Activated CD8-positive, alpha-beta memory T cell treated with anti-CD3 and anti-CD28 coated beads, Interleukin-2, amount 50 U/mL, for 4 hours (primary cell): ENCODE data around the gene LCN15.
"Not testable (repeated sequence)": the region's sequence is repeated elsewhere in the genome, so short reads cannot be mapped to it uniquely, and the experiment has no call there.

Experiments
- DNase-seq: peaks from one replicate; pipeline ENCODE4 v3.0.0-alpha.2; 2020

The LCN15 gene

DNA sequence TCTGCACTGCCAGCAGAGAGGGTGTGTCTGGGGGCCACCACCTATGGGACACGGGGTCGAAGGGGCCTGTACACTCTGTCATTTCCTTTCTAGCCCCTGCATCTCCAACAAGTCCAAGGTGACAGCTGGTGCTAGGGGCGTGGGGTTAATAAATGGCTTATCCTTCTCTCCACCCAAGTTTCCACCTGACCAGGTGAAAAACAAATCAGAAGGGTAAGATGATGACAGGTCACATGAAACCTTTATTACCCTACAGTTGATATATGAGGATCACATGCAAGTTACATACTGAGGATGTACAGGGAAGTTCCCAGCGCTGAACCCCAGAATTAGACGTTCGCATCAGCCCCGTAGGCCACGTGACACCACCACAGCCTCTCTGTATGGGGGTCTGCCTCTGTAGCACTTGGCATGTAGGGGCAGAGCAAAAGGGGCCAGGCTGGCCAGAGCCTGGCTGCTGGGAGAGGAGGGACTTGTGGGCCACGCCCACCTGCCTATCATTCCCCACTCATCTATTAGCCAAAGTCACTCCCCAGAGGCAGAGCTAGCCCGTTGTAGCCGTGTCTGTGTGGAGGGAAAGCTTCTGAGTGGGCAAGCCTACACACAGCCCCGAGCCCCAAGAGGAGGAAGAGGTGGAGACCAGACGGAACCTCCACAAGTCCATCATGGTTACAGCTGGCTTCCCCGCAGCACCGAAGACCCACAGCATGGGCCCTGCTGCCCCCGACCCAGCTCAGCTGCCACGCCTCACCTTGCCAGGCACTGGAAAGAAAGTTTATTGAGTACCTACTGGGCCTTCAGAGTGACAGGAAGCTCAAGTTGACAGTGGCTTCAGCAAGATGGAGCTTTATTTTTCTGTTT is 29.0 kb upstream of the LCN15 start:
- DNase-seq = no peak

DNA sequence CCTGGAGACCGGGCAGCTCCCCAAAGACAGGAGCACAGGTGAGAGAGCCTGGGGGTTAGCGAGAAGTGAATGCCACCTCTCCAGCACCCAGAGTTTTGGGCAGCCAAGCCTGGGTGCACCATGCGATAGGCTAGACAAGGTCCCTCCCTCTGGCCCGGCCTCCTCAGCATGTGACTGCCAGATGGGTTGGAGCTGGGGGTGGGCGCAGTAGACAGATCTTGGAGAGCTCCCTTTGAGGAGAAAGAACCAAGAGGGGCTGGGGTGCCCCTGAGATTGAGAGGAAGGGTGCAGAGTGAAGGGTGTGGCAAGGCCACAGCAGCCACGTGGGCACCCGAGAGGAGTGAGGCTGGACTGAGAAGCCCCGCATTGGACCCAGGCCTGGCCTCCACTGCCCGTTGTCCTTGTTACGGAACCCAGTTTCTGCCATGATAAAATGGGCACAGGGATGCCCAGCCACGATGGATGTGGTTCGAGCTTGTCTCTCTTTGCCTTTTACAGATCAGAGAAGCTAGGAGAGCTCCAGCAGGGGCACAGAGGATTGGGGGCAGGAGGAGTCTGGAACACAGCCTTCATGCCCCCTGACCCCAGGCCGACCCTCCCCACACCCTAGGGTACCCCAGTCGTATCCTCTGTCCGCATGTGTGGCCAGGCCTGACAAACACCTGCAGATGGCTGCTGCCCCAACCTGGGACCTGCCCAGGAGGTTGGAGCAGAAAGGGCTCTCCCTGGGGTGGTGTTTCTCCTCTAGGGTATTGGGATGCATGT is 28.2 kb upstream of the LCN15 start:
- DNase-seq = no peak

DNA sequence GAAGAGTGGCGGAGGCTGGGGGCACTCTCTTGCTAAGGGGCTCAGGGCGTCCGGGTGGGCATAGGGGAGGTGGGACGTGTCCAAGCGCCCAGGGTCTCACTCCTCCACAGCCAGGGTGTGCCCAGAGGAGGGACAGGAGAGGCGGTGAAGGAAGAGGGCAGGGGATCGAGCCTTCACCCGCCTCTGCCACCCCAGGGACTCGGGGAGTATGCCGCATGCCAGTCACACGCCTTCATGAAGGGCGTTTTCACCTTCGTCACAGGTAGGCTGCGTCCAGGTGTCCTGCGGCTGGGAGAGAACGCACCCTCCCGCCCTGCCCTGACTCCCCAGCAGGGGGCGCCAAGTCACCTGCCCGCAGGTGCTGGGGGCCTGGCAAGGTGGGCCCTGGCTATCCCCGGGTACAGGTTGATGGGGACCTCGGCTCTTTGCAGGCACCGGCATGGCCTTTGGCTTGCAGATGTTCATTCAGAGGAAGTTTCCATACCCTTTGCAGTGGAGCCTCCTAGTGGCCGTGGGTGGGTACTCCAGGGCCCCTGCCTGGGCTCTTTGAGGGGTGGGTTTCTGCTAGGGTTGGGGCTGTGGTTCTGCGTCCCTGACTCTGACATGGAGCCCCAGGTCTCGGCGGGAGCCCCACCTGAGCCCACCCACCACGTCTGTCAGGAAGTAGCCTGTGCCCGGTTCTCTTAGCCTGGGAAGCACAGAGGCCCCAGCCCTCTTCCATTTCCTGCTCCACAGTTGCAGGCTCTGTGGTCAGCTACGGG is 27.4 kb upstream of the LCN15 start:
- DNase-seq = peak; percentile 67

DNA sequence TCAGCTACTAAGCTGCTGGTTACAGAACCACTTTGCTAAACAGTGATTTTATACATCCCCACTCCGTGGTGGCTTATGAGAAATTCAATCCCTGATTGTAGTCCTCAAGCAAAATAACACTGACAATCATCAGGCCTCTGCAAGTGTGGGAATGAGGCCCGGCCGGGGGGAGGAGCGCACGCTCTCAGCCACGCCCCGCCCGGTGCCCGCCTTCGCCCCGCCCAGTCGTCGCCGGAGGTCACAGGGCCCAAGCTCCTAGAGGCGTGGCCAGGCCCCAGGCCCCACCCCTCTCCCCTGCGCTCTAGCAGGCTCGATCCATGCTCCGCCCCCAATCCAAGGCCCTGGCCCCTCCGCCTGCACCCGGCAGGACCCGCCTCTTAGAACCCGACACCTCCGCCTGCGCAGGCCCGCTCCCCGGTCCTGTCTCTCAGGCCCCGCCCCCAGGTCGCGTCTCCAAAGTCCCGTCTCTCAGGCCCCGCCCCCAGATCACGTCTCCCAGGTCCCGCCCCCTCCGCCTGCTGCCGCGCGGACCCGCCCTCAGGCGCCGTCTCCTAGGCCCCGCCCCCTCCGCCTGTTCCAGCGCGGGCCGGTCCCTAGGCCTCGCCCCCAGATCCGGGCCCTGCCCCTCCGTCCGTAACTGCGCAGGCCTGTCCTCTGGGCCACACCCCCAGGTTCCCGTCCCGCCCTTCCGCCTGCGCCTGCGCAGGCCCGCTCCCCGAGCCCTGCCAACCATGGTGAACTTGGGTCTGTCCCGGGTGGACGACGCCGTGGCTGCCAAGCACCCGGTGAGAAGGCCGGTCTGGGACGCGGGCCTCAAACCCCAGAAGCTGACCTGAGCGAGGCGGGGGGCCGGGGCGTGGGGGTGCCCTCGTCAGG is 26.6 kb upstream of the LCN15 start, which contains the start of gene TMEM141:
Gene TMEM141, plus strand, starts transcription at position 705 of the 876 bp plus-strand sequence. Its CDS starts 27 bp downstream, at position 732.
- peak; percentile 100 for DNase-seq

DNA sequence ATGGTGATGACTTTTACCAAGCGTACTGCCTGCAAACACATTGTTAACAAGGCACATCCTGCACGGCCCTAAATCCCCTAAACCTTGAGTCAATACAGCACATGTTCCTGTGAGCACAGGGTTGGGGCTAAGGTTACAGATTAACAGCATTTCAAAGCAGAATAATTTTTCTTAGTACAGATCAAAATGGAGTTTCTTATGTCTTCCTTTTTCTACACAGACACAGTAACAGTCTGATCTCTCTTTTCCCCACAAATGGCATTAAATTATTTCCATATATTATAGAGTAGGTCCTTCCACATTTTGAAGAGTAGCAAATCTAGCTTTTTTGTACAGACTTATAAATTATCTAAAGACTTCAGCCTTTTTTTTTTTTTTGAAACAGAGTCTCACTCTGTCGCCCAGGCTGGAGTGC is 25.2 kb upstream of the LCN15 start:
- no peak for DNase-seq

DNA sequence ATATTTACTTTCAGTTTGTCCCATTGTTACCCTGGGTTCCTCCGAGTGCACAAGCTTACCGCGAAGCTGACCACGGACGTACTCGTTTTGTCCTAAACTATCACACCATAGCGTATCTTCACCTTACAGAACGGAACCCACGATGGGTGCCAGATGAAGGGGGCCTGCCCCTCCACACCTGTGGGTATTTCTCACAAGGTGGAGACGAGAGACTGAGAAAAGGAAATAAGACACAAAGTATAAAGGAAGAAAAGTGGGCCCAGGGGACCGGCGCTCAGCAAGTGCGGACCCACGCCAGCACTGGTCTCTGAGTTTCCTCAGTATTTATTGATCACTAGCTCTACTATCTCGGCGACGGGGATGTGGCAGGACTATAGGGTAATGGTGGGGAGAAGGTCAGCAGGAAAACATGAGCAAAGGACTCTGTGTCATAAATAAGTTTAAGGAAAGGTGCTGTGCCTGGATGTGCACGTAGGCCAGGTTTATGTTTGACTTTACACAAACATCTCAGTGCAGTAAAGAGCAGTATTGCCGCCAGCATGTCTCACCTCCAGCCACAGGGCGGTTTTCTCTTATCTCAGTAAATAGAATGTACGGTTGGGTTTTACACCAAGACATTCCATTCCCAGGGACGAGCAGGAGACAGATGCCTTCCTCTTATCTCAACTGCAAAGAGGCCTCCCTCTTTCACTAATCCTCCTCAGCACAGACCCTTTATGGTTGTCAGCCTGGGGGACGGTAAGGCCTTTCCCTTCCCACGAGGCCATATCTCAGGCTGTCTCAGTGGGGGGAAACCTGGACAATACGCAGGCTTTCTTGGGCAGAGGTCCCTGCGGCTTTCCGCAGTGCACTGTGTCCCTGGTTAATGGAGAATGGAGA is 24.6 kb upstream of the LCN15 start:
- DNase-seq = not testable (repeated sequence)

DNA sequence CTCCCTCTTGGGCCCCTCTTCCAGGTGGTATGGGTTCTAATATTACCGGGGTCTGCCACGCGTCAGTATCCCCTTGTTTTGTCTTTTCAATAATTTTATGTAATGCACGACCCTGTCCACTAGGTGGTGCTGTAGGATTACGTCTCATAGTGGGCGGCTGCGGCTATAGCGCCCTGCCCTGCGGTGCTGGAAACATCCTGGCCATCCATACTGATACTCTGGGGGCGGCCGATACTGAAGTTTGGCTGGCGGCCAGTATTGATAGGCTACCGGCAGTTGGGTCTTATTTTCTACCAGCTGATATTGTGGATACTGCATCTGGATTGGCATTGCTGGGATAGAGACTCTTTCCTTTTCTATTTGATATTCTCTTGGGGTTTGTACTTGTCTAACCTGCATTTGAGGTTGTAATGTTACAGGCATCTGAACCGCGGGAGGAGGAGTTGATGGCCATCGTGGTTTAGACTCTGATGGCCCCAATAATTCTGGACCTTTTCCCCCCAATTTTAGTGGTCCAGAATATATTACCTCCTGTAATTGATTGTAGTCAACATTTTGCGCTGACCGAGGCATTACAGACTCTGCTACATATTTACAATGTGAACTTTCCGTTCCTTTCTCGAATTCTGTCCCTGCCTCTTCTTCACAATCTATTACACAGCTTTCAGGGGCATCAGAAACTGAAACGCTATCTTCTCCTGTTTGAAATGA is 23.5 kb upstream of the LCN15 start:
- DNase-seq = peak; percentile 62

DNA sequence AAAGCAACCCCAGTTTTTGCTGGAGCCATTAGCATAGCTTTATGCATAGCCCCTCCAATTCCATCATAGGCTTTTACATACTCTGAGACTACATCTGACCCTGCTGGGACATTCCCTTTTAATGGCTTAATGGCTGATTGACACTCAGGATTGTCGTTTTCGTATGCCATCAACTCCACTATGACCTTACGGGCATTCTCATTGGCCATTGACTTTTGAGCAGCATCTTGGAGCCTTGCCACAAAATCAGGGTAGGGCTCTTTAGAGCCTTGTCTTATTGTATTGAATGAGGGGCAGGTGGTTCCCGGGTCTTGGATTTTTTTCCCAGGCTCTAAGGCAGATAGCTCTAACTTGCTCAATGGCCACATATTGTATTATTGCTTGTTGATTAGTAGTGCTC is 22.7 kb upstream of the LCN15 start:
- DNase-seq = not testable (repeated sequence)

DNA sequence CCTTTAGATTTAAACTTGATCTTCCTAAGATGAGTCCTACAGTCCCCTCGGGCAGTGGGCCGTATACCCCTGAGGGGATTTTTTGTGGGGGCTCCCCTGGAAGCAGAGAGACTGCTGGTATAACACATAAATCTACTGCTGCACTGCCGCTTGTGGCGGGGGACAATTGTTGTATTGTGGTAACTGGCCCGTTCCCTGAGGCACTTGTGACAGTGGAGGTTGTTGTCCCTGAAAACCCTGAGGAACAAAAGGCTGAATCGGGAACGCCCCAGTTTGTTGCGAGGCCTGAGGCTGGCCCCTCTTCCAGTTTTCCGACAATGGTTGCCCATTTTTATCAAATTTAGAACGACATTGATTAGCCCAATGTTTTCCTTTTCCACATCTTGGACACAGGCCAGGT is 22.1 kb upstream of the LCN15 start:
- no peak for DNase-seq

DNA sequence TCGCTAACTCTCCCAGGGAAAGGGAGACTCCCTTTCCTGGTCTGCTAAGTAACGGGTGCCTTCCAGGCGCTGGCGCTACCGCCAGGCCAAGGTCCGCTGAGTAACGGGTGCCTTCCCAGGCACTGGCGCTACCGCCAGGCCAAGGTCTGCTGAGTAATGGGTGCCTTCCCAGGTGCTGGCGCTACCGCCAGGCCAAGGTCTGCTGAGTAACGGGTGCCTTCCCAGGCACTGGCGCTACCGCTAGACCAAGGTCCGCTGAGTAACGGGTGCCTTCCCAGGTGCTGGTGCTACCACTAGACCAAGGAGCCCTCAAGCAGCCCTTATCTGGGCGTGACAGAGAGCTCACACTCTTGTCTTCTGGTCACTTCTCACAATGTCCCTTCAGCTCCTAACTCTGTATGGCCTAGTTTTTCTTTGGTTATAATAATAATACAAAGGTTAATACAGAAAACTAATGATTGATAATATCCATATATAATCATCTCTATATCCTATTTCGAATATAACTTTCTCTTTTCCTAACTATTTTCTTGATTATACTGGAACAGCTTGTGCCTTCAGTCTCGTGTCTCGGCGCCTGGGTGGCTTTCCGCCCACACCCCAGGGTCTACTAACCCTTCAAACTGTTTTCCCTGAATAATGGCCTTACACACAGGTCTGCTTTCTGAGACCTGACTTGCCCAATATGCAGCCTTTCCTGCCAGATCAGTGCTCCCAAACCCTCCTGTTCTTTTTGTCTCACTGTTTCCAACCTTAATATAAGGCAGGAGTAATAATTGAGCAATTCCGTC is 21.4 kb upstream of the LCN15 start:
- not testable (repeated sequence) for DNase-seq

DNA sequence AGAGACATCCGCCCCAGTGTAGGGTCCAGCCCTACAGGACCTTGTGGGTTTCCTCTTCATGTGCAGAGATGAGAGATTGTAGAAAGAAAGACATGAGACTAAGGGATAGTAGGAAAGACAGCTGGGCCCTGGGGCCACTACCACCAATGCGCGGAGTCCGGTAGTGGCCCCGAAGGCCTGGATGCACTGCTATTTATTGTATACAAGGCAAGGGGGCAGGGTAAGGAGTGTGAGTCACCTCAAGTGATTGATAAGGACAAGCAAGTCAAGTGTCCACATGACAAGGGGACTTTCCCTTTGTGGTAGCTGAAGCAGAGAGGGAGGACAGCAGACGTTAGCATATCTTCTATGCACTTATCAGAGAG is 20.7 kb upstream of the LCN15 start:
- DNase-seq = no peak

DNA sequence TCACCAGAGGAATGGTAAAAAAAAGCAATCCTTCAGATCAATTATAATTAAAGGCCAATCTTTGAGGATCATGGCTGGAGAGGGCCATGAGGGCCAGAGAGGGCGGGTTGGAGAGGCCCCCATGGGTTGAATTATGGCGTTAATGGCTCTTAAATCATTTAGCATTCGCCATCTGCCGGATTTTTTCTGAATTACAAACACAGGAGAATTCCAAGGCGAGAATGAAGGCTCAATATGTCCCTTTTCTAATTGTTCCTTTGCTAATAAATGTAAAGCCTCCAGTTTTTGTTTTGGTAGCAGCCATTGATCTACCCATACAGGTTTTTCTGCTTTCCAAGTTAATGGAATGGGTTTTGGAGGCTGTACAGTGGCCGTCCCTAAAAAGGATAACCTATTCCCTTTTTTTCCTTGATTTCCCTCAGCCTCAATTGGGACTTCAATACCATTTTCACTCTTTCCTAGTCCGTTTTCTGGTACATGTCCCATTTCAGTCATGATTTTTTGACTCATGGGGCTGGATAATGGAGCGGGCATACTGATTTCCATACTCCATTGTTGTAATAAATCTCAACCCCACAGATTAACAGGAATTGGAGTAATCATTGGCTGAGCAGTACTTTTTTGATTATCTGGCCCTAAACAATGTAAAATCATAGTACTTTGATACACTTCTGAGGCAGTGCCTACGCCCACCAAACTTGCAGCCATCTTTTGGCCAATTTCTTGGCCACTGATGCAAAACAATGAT is 20.1 kb upstream of the LCN15 start:
- DNase-seq = no peak

DNA sequence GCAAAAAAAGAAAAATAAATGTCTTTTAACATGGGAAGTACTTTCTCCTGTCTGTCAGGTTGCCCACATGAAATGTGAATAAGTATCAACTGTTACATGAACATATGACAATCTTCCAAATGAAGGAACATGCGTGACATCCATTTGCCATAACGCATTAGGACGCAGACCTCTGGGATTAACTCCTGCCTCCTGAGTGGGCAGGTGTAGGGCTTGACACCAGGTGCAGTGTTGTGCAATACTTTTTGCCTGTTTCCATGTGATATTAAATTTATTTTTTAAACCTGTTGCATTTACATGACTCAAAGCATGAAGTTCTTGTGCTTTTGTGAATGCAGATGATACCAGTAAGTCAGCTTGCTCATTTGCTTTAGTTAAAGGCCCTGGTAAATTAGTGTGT is 18.1 kb upstream of the LCN15 start:
- no peak for DNase-seq

DNA sequence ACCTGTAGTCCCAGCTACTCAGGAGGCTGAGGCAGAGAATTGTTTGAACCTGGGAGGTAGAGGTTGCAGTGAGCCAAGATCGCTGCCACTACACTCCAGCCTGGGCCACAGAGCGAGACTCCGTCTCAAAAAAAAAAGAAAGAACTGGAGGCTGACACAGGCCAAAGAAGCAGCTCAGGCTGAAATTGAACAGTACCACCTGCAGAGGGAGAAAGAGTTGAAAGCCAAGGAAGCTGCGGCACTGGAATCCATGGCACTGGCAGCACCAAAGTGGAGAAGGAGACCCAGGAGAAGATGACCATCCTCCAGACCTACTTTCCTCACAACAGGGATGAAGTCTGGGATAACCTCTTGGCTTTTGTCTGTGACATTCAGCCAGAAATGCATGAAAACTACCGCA is 15.5 kb upstream of the LCN15 start:
- no peak for DNase-seq

DNA sequence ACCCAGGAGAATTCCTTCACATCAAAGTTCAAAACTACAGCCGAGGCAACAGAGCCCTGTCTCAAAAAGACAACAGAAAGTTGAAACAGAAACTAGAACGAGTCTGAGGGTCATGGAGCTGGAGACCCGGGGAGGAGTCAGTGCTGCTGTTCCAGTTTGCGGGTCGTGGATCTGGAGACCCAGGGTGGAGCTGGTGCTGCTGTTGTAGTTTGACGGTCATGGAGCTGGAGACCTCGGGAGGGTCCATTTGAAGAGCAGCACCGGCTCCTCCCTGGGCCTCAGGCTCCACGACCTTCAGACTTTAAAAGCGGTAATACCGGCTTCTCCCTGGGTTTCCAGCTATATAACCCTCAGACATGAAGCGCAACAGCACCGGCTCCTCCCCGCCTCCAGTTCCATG is 13.0 kb upstream of the LCN15 start:
- DNase-seq = no peak

DNA sequence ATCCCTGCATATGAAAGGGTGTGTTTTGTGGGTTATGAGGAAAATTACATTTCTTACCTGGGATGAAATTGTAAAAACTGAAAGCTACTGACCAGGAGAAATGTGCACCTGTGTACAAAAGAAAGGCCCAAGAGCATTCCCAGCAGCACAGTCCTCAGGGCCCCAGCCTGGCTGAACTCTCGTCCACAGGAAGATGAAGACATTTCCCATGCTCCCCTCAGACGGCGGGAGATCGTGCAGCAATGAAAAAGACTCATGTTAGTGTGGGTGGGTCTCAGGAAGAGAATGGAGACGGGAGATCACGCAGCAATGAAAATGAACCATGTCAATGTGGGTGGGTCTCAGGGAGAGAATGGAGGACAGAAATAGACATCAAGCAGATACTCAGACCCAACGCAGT is 12.6 kb upstream of the LCN15 start:
- DNase-seq = no peak

DNA sequence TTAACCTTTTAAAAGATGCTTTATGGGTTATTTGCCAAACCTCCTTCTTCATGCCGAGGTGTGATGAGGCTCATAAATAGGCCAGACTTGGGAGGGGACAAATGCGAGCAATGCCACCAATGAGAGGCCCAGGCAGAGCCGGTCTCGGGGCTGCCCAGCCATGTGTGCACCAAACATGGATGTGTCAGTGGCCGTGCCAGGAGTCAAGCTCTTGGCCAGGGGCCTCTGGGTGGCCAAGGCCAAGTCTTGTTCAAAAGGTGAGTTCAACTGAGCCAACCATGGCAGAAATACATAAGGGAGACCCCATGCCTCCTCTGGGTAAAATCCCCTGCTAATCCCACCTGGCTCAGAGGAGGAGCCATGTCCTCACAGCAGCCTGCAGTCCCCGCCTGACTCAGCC is 10.9 kb upstream of the LCN15 start:
- no peak for DNase-seq

DNA sequence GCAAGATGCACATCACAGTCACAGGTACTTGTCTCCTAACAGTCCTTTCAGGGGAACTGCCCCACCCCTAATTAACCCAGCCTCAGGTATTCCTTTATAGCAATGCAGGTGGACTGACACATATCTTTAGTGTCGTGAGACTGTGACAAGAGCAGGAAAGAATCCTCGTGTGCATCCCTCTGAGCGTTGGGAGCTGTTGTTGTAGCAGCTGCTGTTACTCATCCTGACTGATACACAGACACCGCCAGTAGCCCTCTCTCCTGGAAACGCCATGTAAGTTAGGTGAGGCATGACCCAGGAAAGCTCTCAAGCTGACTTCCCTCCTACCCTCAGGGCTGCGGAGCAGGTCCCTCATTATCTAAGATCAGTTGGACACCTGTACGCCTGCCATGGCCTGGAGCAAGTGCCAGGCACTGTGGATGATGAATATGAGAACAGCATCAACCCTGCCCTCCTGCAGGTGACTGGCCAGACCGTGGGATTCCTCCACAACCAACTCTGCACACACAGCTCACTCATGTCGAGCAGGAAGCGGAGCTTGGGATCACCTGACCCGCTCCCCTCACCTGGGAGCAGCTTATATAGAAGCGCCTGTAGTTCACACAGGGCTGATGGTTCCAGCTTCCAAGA is 10.2 kb upstream of the LCN15 start:
- DNase-seq = no peak
